Lung (tissue), 12 donors: ENCODE results near the gene OAS3. TPM values are rescaled to one million over a fixed set of nuclear protein-coding genes. Genes with fewer than 3 reads are reported as not detected.

ENCODE experiments used
- ATAC-seq: fragments of 200-7000 bp; cut with Tn5 transposase; one replicate; pipeline ENCODE4 v1.9.1; 2020; ENCODE audit warnings: moderate number of reproducible peaks; ENCODE audit not compliant: insufficient read depth, low FRiP score
- DNase-seq, 3 donors: peaks; one replicate each; pipeline ENCODE4 v3.0.0-alpha.2; 2013 to 2017
- H3K27ac ChIP-seq, 2 donors: one replicate each; pipeline ENCODE4 v1.5.1; 2013; ENCODE audit warnings: mild to moderate bottlenecking in 2 of 2, moderate library complexity in 2 of 2, control low read depth in 1 of 2, inconsistent platforms in 1 of 2, low read depth in 1 of 2, low read length in 1 of 2
- H3K27me3 ChIP-seq, 3 donors: one replicate each; pipeline ENCODE4 v1.5.1; 2013; ENCODE audit warnings: low read length in 2 of 3; ENCODE audit not compliant: control insufficient read depth in 3 of 3, insufficient read depth in 3 of 3
- H3K36me3 ChIP-seq, 4 donors: one replicate each; pipeline ENCODE4 v1.5.1; 2013; ENCODE audit warnings: low read length in 4 of 4, mild to moderate bottlenecking in 1 of 4, moderate library complexity in 1 of 4; ENCODE audit not compliant: control insufficient read depth in 4 of 4, insufficient read depth in 4 of 4
- H3K4me1 ChIP-seq, 5 donors: one replicate each; pipeline ENCODE4 v1.5.1; 2013; ENCODE audit warnings: low read length in 5 of 5, mild to moderate bottlenecking in 2 of 5, moderate library complexity in 1 of 5; ENCODE audit not compliant: control insufficient read depth in 5 of 5, insufficient read depth in 5 of 5
- H3K4me3 ChIP-seq: one replicate; pipeline ENCODE4 v1.5.1; 2013; ENCODE audit warnings: mild to moderate bottlenecking, control low read depth, moderate library complexity
- H3K9ac ChIP-seq, 2 donors: one replicate each; pipeline ENCODE4 v1.5.1; 2013; ENCODE audit warnings: low read length in 2 of 2, control low read depth in 1 of 2; ENCODE audit not compliant: insufficient read depth in 1 of 2
- H3K9me3 ChIP-seq, 4 donors: one replicate each; pipeline ENCODE4 v1.5.1; 2013; ENCODE audit warnings: low read length in 3 of 4, mild to moderate bottlenecking in 1 of 4, moderate library complexity in 1 of 4; ENCODE audit not compliant: control insufficient read depth in 4 of 4, insufficient read depth in 3 of 4
- WGBS, 2 donors: extraction: QIAGEN DNeasy Blood & Tissue Kit; methylation state at CpG; one replicate each; pipeline ENCODE4 v1.1.7; 2013; 5-methylcytosine and 5-hydroxymethylcytosine counted together
- polyA plus RNA-seq, 2 donors: library from polyadenylated mRNA; stranded (reverse); fragments of 200-250 nt; gene quantifications; one replicate each; pipeline ENCODE4 v1.2.1, GENCODE V29; 2013
- total RNA-seq, 2 donors: library from RNA; depleted of rRNA in 1 of 2; stranded (reverse); fragments of >200 nt in 1 of 2; gene quantifications; one replicate each; pipeline ENCODE4 v1.2.1, GENCODE V29; 2014 to 2021
- TF ChIP-seq, protein P1 (sequence below): IDR thresholded peaks from 2 replicates; pipeline ENCODE4 v1.5.1; 2012; ENCODE audit warnings: mild to moderate bottlenecking; ENCODE audit errors: control extremely low read depth, extremely low read depth
- donor health status: control.
- donor health status: control.
- donor health status: Bipolar disorder and iron deficiency.
- donor health status: healthy.
- donor health status: DM: yes; HTN: yes; CAD: no.

OAS3 gene
- total and polyA plus RNA-seq, 4 donors = 5.7 to 31.9 (median 19.3) TPM

DNA sequence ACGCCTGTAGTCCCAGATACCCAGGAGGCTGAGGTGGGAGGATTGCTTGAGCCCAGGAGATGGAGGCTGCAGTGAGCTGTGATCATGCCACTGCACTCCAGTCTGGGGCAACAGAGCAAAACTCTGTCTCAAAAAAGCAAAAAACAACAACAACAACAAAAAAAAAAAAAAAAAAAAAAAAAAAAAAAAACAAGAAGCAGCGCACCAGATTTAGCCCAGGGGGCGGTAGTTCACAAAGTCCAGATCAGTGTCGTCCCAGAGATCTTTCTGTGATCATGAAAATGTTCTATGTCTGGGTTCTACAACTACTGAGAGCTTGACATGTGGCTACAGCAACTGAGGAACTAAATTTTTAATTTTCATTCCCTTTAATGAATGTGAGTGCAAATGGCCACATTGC, 67.5 kb downstream of the OAS3 start:
- Histone ChIP-seq H3K9me3 (no peaks in the 10 kb centered on the region), H3K27ac (no peak overlapping the region), H3K27me3 (peaks cover 0 to 21% (median 0%) of the 10 kb centered on the region in 3 donors), H3K9ac (no peak overlapping the region), H3K4me3 (no peak overlapping the region), H3K4me1 (peaks cover 0 to 1% (median 0%) of the 10 kb centered on the region in 5 donors), H3K36me3 (peaks cover 0 to 44% (median 4%) of the 10 kb centered on the region in 4 donors)
- ATAC-seq (no peak), DNase-seq (no peak)
- TF ChIP-seq, protein P1, sequence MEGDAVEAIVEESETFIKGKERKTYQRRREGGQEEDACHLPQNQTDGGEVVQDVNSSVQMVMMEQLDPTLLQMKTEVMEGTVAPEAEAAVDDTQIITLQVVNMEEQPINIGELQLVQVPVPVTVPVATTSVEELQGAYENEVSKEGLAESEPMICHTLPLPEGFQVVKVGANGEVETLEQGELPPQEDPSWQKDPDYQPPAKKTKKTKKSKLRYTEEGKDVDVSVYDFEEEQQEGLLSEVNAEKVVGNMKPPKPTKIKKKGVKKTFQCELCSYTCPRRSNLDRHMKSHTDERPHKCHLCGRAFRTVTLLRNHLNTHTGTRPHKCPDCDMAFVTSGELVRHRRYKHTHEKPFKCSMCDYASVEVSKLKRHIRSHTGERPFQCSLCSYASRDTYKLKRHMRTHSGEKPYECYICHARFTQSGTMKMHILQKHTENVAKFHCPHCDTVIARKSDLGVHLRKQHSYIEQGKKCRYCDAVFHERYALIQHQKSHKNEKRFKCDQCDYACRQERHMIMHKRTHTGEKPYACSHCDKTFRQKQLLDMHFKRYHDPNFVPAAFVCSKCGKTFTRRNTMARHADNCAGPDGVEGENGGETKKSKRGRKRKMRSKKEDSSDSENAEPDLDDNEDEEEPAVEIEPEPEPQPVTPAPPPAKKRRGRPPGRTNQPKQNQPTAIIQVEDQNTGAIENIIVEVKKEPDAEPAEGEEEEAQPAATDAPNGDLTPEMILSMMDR = no peak
- 85 to 90% methylated on average over 4 of the region's 4 CpGs for WGBS, 2 donors

DNA sequence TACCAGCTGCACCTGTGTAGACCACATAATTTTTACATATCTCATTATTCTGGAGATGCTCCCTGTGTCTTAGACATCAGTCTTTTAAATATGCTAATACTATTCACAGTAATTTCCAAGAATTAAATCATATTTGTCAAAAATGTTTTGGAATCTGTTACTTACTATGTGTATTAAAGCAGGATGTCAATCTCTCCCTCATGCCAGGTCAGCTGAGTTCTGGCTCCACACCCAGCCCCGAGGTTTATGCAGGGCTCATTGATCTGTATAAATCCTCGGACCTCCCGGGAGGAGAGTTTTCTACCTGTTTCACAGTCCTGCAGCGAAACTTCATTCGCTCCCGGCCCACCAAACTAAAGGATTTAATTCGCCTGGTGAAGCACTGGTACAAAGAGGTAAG, 67.9 kb downstream of the OAS3 start:
- Histone ChIP-seq H3K4me3 (no peak overlapping the region), H3K9me3 (no peaks in the 10 kb centered on the region), H3K4me1 (peaks cover 0 to 1% (median 0%) of the 10 kb centered on the region in 5 donors), H3K9ac (no peak overlapping the region), H3K27me3 (peaks cover 0 to 21% (median 0%) of the 10 kb centered on the region in 3 donors), H3K36me3 (peaks cover 0 to 44% (median 6%) of the 10 kb centered on the region in 4 donors), H3K27ac (no peak overlapping the region)
- ATAC-seq (no peak), DNase-seq (no peak)
- 92 to 94% methylated on average over 7 of the region's 7 CpGs for WGBS, 2 donors
- TF ChIP-seq, protein P1 = no peak

DNA sequence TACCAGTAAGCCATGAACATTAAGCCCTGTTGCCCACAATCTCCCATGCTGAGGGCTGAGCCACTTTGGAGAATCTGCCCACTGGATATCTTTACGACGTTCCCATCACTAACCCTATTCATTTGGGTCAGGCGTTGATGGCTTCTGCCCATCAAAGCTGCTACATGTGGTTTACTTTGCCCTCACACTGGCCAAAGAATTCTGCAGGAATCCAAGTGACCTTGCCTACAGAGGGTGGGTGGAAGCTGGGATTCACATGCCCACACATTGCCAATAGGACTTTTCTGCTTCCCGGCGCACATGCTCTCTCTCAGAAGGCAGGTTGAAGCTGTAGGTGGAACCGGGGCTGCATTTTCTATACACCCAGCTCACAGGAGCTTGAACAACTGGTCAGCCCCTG, 68.4 kb downstream of the OAS3 start:
- Histone ChIP-seq H3K36me3 (peaks cover 0 to 44% (median 6%) of the 10 kb centered on the region in 4 donors), H3K9me3 (peaks cover 0 to 1% (median 0%) of the 10 kb centered on the region in 4 donors), H3K27me3 (peaks cover 0 to 21% (median 0%) of the 10 kb centered on the region in 3 donors), H3K4me3 (no peak overlapping the region), H3K9ac (no peak overlapping the region), H3K4me1 (peaks cover 0 to 1% (median 0%) of the 10 kb centered on the region in 5 donors), H3K27ac (no peak overlapping the region)
- no peak for DNase-seq
- TF ChIP-seq, protein P1 = no peak
- no peak for ATAC-seq
- 95 to 97% methylated on average over 6 of the region's 6 CpGs for WGBS, 2 donors

DNA sequence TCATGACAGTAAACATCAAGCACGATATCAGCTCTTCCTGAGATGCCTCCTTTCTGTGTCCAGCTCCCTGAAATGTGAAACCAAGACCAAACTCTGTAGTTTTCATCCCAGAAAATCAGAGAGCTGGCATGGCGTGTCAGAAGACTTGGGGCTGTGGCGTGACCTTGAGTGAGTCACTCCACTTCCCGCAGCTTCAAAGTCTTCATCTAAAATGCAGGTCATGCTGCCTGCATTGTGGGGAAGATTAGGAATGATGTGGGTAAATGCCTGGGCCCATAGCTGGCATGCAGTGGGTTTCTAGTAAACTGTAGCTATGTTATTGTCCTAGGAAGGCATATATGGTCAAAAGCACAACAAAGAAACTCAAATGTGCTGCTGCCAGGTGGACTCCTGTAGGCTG, 68.9 kb downstream of the OAS3 start:
- TF ChIP-seq, protein P1 = no peak
- Histone ChIP-seq H3K9me3 (peaks cover 0 to 2% (median 0%) of the 10 kb centered on the region in 4 donors), H3K9ac (no peak overlapping the region), H3K4me3 (no peak overlapping the region), H3K36me3 (peaks cover 0 to 44% (median 6%) of the 10 kb centered on the region in 4 donors), H3K27ac (no peak overlapping the region), H3K27me3 (peaks cover 0 to 21% (median 0%) of the 10 kb centered on the region in 3 donors), H3K4me1 (peaks cover 0 to 1% (median 0%) of the 10 kb centered on the region in 5 donors)
- ATAC-seq (no peak), DNase-seq (no peak)
- 89 to 93% methylated on average over 4 of the region's 4 CpGs for WGBS, 2 donors
